ENCODE measurements around the gene ATG13.

DNA sequence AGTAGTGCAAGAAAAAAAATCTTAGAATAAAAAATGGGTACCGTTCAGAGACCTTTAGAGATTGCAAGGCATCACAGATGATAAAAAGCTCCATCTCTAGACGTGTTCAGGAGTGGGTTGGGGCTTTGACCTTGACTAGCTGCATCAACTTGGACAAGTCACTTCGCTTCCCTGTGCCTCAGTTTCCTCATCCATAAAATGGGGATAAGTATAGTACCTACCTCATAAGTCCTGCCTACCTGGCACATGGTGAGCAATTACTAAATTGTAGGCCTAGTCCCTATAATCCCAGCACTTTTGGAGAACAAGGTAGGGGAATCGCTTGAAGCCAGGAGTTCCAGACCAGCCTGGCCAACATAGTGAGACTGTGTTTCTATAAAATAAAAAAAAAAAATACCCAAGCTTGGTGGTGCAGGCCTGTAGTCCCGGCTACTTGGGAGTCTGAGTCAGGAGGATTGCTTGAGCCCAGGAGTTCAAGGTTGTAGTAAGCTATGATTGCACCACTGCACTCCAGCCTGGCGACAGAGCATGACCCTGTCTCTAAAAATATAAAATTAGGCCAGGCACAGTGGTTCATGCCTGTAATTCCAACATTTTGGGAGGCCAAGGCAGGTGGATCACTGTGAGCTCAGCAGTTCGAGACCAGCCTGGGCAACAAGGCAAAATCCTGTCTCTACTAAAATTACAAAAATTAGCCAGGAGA lies 95.7 kb downstream of the ATG13 start:
- TF ChIP-seq YY1 (IDR thresholded peaks at IDR 0.05; ENCODE audit: insufficient read depth, insufficient read length) = no peak
- no peak for TF ChIP-seq SUZ12 (IDR thresholded peaks at IDR 0.05; ENCODE audit: extremely low read depth, insufficient read depth, insufficient read length)

Data from NT2/D1 (cell line).